Melanocyte of skin (primary cell): ENCODE measurements around the gene TCTN1. TPM values are rescaled to one million over a fixed set of nuclear protein-coding genes. Genes with fewer than 3 reads are reported as not detected.

Source experiments
- small RNA-seq, 2 donors: library from RNA; depleted of rRNA; stranded (forward); fragments of <200 nt; gene quantifications; one replicate each; pipeline ENCODE3, GENCODE V24; 2012
- total RNA-seq, 2 donors: library from RNA; depleted of rRNA; stranded (reverse); fragments of >200 nt; gene quantifications; 2 replicates each; pipeline ENCODE4 v1.2.3, GENCODE V29; 2012

Gene TCTN1
- 10 to 100 TPM; 20.6 to 55.1 TPM for total RNA-seq

GRCh38 chr12:110613771-110614684 is at the start of gene TCTN1:
Gene TCTN1 (plus strand): TSS chr12:110614129. CDS start chr12:110614183, 54 bp downstream.

GRCh38 chr12:110583137-110584059 is 30.5 kb upstream of the TCTN1 start, which contains the start of gene PPTC7:
Gene PPTC7 (minus strand): TSS chr12:110583318. CDS start chr12:110583031, 287 bp downstream.

GRCh38 chr12:110688446-110689280 is 74.7 kb downstream of the TCTN1 start, which contains the start of gene HVCN1:
Gene HVCN1 (minus strand): TSS chr12:110689115. CDS start chr12:110683245, 5,870 bp downstream.

Small RNA genes within 50 kb of the gene (small RNA-seq; reads per million reads assigned to genes)
- 0 reads per million in 2 donors for gene RN7SL387P

Other genes with a start within 250 kb of the TCTN1 start
- gene ANAPC7, start 210.4 kb upstream of the TCTN1 start, total RNA-seq: 10 to 100 TPM; 35.4 to 51.0 TPM
- 100 to 1,000 TPM; 222 to 230 TPM for gene ARPC3, start 163.8 kb upstream of the TCTN1 start, total RNA-seq
- gene GPN3, start 145.9 kb upstream of the TCTN1 start, total RNA-seq: 10 to 100 TPM; 13.1 to 27.0 TPM
- gene FAM216A, start 145.3 kb upstream of the TCTN1 start, total RNA-seq: 10 to 100 TPM in 1 of 2 donors, 1 to 10 TPM in 1; 8.3 to 10.7 TPM
- gene VPS29, start 112.0 kb upstream of the TCTN1 start, total RNA-seq: 10 to 100 TPM; 54.4 to 86.6 TPM
- under 1 TPM; 0.34 to 1.00 TPM for gene RAD9B, start 111.8 kb upstream of the TCTN1 start, total RNA-seq
- 10 to 100 TPM in 1 of 2 donors, 1 to 10 TPM in 1; 8.9 to 13.0 TPM for gene PPTC7, start 30.8 kb upstream of the TCTN1 start, total RNA-seq
- gene HVCN1, start 75.0 kb downstream of the TCTN1 start, total RNA-seq: under 1 TPM; 0.34 to 0.67 TPM
- 100 to 1,000 TPM in 1 of 2 donors, 10 to 100 TPM in 1; 64.7 to 104 TPM for gene PPP1CC, start 128.8 kb downstream of the TCTN1 start, total RNA-seq
- gene CCDC63, start 232.9 kb downstream of the TCTN1 start, total RNA-seq: not detected